HepG2 (cell line): ENCODE data around the gene C20orf144. TPM values are rescaled to one million over a fixed set of nuclear protein-coding genes. Genes with fewer than 3 reads are reported as not detected.
A peak's percentile ranks its signal among the peaks of the same experiment; 100 is the strongest.

ENCODE experiments used
- ARNTL ChIP-seq: sonication (generic); formaldehyde crosslinking; IDR thresholded peaks from 2 replicates; pipeline ENCODE4 v1.4.0; 2020; ENCODE audit warnings: mild to moderate bottlenecking, missing genetic modification reagents
- BHLHE40 ChIP-seq: IDR thresholded peaks from 2 replicates; pipeline ENCODE4 v1.6.1; 2011; ENCODE audit warnings: low read length, improper control_type of control experiment
- BORCS8-MEF2B ChIP-seq: sonication (generic); formaldehyde crosslinking; IDR thresholded peaks from 2 replicates; pipeline ENCODE4 v1.8.0; 2022; ENCODE audit warnings: mild to moderate bottlenecking, missing genetic modification reagents
- CCAR2 ChIP-seq: fragments of 200-400 bp; formaldehyde crosslinking; optimal IDR thresholded peaks from 2 replicates; pipeline ENCODE3; 2018; ENCODE audit warnings: low read depth, mild to moderate bottlenecking, low read length, moderate library complexity
- EEA1 ChIP-seq: sonication (generic); formaldehyde crosslinking; IDR thresholded peaks from 2 replicates; pipeline ENCODE4 v1.5.1; 2020; ENCODE audit warnings: mild to moderate bottlenecking, missing genetic modification reagents, borderline replicate concordance
- ELF1 ChIP-seq: sonication (generic); formaldehyde crosslinking; IDR thresholded peaks from 2 replicates; pipeline ENCODE4 v1.4.0; 2020; ENCODE audit warnings: missing genetic modification reagents
- HNRNPK ChIP-seq: fragments of 200-400 bp; formaldehyde crosslinking; IDR thresholded peaks from 2 replicates; pipeline ENCODE4 v1.6.1; 2018; ENCODE audit warnings: low read length, low read depth, moderate library complexity, mild to moderate bottlenecking; ENCODE audit not compliant: poor library complexity, severe bottlenecking
- MIXL1 ChIP-seq: IDR thresholded peaks from 2 replicates; pipeline ENCODE4 v1.6.1; 2016
- NFIC ChIP-seq: IDR thresholded peaks from 2 replicates; pipeline ENCODE4 v1.6.1; 2012; ENCODE audit warnings: mild to moderate bottlenecking, low read length, inconsistent platforms
- NR1H2 ChIP-seq: sonication (generic); formaldehyde crosslinking; IDR thresholded peaks from 2 replicates; pipeline ENCODE4 v1.8.1; 2022; ENCODE audit warnings: low read depth, missing genetic modification reagents, borderline replicate concordance
- ZFP37 ChIP-seq: sonication (generic); formaldehyde crosslinking; IDR thresholded peaks from 2 replicates; pipeline ENCODE4 v1.4.0; 2020; ENCODE audit warnings: missing genetic modification reagents, borderline replicate concordance
- ZFP41 ChIP-seq: sonication (generic); formaldehyde crosslinking; IDR thresholded peaks from 2 replicates; pipeline ENCODE4 v1.4.0; 2020; ENCODE audit warnings: mild to moderate bottlenecking, missing genetic modification reagents, borderline replicate concordance
- ZNF136 ChIP-seq: sonication (generic); formaldehyde crosslinking; IDR thresholded peaks from 2 replicates; pipeline ENCODE4 v1.8.1; 2022; ENCODE audit warnings: low read depth, mild to moderate bottlenecking, moderate library complexity, missing genetic modification reagents
- ZNF274 ChIP-seq: sonication (generic); formaldehyde crosslinking; IDR thresholded peaks from 2 replicates; pipeline ENCODE4 v1.5.1; 2020; ENCODE audit warnings: mild to moderate bottlenecking, missing genetic modification reagents
- ZNF564 ChIP-seq: sonication (generic); formaldehyde crosslinking; IDR thresholded peaks from 2 replicates; pipeline ENCODE4 v1.8.1; 2023; ENCODE audit warnings: mild to moderate bottlenecking, missing genetic modification reagents
- ZNF703 ChIP-seq: sonication (generic); formaldehyde crosslinking; IDR thresholded peaks from 2 replicates; pipeline ENCODE4 v1.5.1; 2020; ENCODE audit warnings: missing genetic modification reagents, mild to moderate bottlenecking, moderate library complexity, borderline replicate concordance
- ZSCAN9 ChIP-seq: IDR thresholded peaks from 2 replicates; pipeline ENCODE4 v1.6.1; 2016; ENCODE audit warnings: borderline replicate concordance
- polyA plus RNA-seq, 8 experiments: library from polyadenylated mRNA; depleted of rRNA in 3 of 8; stranded (reverse) in 7 of 8; unstranded in 1 of 8; fragments of >200 nt; fragmentation: Illumina TruSeq in 4 of 8; extraction: Trizol in 4 of 8; gene quantifications; 2 replicates each; pipeline versions ENCODE4 v1.2.1 to v1.2.3, GENCODE V29; 2011 to 2016; ENCODE audit warnings: low read depth in 4 of 8, missing spikeins in 1 of 8, mixed read lengths in 1 of 8; ENCODE audit not compliant: insufficient read depth in 1 of 8
- total RNA-seq, 5 experiments: library from RNA; depleted of rRNA; stranded (reverse); fragments of >200 nt; fragmentation: Illumina TruSeq; extraction: Trizol; gene quantifications; 2 replicates each; pipeline ENCODE4 v1.2.3, GENCODE V29; 2016; ENCODE audit warnings: low read depth in 1 of 5
- TF ChIP-seq, protein P1 (sequence below): IDR thresholded peaks from 2 replicates; pipeline ENCODE4 v1.6.1; 2012; ENCODE audit warnings: inconsistent platforms
- TF ChIP-seq, protein P2 (sequence below): sonication (generic); formaldehyde crosslinking; IDR thresholded peaks from 2 replicates; pipeline ENCODE4 v1.4.0; 2020; ENCODE audit warnings: missing genetic modification reagents
- TF ChIP-seq, protein P3 (sequence below): sonication (generic); formaldehyde crosslinking; IDR thresholded peaks from 2 replicates; pipeline ENCODE4 v1.4.0; 2020; ENCODE audit warnings: missing genetic modification reagents
- TF ChIP-seq, protein P4 (sequence below): sonication (generic); formaldehyde crosslinking; IDR thresholded peaks from 2 replicates; pipeline ENCODE4 v1.8.0; 2023; ENCODE audit warnings: mild to moderate bottlenecking, missing genetic modification reagents
- TF ChIP-seq, protein P5 (sequence below): sonication (generic); formaldehyde crosslinking; conservative IDR thresholded peaks from 2 replicates; pipeline ENCODE4 v1.5.0; 2020; ENCODE audit warnings: missing genetic modification reagents
- TF ChIP-seq, protein P6 (sequence below): sonication (generic); formaldehyde crosslinking; IDR thresholded peaks from 2 replicates; pipeline ENCODE4 v1.4.0; 2020; ENCODE audit warnings: missing genetic modification reagents

C20orf144 gene
- total and polyA plus RNA-seq, 2 of the 13 experiments (the other 11 are each of a cell fraction or from before 2014, with no cell fraction given), result 0.09 to 0.16 TPM

DNA sequence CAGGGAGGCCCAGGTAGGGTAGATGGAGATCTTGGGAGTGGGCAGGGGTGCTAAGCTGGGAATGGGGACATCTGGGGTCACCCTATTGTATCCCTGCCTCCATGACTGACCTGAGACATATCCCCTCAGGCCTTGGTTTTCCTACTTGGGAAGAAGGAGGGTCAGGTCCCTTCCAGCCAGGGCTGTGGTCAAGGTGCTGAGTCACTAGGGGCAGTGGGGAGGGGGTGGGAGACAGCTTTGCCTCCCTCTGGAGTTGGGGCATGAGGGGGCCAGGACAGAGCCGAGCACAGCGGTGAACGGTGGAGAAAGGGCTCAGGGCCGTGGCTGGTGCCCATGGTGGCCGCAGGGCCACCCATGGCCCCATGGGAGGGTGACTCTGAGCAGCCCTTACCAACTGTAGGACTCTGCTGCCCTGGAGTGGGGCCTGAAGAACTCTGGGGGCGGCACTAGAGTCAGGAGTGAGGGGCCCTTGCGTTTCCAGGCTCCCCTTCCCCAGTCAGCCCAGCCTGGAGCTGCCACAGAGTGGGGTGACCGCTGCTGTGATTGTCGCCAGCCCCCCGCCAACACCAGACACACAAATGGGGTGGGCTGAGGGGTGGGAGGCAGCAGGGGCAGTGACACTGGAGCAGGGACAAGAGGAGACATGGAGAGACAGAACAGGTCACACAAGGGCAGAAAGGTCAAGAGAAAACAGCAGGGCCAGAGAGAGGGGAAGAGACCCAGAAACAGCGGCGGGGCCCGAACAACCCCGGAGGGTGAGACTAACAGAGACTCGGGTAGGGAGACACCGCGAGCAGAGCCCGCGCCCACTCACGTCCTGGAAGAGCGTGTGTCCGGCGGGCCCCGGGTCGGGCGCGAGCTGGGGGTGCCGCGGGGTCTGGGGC, 11.5 kb downstream of the C20orf144 start (continued):
- TF ChIP-seq MIXL1 (CRISPR knock-in tag), result no peak
- no peak for TF ChIP-seq HNRNPK
- TF ChIP-seq CCAR2, result no peak
- TF ChIP-seq, protein P1, sequence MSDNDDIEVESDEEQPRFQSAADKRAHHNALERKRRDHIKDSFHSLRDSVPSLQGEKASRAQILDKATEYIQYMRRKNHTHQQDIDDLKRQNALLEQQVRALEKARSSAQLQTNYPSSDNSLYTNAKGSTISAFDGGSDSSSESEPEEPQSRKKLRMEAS, result no peak; the same call in 1 of the 2 replicates
- no peak for TF ChIP-seq ZNF564
- no peak for TF ChIP-seq NFIC
- no peak for TF ChIP-seq BHLHE40
- TF ChIP-seq ZNF703, result no peak
- TF ChIP-seq, protein P2, sequence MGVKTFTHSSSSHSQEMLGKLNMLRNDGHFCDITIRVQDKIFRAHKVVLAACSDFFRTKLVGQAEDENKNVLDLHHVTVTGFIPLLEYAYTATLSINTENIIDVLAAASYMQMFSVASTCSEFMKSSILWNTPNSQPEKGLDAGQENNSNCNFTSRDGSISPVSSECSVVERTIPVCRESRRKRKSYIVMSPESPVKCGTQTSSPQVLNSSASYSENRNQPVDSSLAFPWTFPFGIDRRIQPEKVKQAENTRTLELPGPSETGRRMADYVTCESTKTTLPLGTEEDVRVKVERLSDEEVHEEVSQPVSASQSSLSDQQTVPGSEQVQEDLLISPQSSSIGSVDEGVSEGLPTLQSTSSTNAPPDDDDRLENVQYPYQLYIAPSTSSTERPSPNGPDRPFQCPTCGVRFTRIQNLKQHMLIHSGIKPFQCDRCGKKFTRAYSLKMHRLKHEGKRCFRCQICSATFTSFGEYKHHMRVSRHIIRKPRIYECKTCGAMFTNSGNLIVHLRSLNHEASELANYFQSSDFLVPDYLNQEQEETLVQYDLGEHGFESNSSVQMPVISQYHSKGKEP (CRISPR knock-in tag), result no peak
- no peak for TF ChIP-seq BORCS8-MEF2B (CRISPR knock-in tag)
- TF ChIP-seq ZFP37 (CRISPR knock-in tag), result no peak
- no peak for TF ChIP-seq NR1H2 (CRISPR knock-in tag)
- TF ChIP-seq ELF1, result no peak
- TF ChIP-seq, protein P3, sequence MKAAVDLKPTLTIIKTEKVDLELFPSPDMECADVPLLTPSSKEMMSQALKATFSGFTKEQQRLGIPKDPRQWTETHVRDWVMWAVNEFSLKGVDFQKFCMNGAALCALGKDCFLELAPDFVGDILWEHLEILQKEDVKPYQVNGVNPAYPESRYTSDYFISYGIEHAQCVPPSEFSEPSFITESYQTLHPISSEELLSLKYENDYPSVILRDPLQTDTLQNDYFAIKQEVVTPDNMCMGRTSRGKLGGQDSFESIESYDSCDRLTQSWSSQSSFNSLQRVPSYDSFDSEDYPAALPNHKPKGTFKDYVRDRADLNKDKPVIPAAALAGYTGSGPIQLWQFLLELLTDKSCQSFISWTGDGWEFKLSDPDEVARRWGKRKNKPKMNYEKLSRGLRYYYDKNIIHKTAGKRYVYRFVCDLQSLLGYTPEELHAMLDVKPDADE (CRISPR knock-in tag), result 0 out of 2 replicates have a peak, but pooled peaks have one; percentile 9
- TF ChIP-seq, protein P4, sequence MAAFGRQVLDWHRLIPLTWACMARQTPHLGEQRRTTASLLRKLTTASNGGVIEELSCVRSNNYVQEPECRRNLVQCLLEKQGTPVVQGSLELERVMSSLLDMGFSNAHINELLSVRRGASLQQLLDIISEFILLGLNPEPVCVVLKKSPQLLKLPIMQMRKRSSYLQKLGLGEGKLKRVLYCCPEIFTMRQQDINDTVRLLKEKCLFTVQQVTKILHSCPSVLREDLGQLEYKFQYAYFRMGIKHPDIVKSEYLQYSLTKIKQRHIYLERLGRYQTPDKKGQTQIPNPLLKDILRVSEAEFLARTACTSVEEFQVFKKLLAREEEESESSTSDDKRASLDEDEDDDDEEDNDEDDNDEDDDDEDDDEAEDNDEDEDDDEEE (CRISPR knock-in tag), result peak; percentile 79; the same call in 1 of the 2 replicates
- TF ChIP-seq EEA1 (CRISPR knock-in tag), result no peak
- no peak for TF ChIP-seq ARNTL (CRISPR knock-in tag)
- TF ChIP-seq ZFP41 (CRISPR knock-in tag), result no peak
- TF ChIP-seq ZNF274, result no peak
- no peak for TF ChIP-seq ZSCAN9 (CRISPR knock-in tag)
- TF ChIP-seq, protein P5, sequence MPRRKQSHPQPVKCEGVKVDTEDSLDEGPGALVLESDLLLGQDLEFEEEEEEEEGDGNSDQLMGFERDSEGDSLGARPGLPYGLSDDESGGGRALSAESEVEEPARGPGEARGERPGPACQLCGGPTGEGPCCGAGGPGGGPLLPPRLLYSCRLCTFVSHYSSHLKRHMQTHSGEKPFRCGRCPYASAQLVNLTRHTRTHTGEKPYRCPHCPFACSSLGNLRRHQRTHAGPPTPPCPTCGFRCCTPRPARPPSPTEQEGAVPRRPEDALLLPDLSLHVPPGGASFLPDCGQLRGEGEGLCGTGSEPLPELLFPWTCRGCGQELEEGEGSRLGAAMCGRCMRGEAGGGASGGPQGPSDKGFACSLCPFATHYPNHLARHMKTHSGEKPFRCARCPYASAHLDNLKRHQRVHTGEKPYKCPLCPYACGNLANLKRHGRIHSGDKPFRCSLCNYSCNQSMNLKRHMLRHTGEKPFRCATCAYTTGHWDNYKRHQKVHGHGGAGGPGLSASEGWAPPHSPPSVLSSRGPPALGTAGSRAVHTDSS, result no peak
- TF ChIP-seq ZNF136 (CRISPR knock-in tag), result no peak
- TF ChIP-seq, protein P6, sequence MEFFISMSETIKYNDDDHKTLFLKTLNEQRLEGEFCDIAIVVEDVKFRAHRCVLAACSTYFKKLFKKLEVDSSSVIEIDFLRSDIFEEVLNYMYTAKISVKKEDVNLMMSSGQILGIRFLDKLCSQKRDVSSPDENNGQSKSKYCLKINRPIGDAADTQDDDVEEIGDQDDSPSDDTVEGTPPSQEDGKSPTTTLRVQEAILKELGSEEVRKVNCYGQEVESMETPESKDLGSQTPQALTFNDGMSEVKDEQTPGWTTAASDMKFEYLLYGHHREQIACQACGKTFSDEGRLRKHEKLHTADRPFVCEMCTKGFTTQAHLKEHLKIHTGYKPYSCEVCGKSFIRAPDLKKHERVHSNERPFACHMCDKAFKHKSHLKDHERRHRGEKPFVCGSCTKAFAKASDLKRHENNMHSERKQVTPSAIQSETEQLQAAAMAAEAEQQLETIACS (CRISPR knock-in tag), result no peak
